Type B pancreatic cell (in vitro differentiated cells): Measurements from ENCODE around the gene NOC4L. TPM values are rescaled to one million over a fixed set of nuclear protein-coding genes. Genes with fewer than 3 reads are reported as not detected.
A peak's percentile ranks its signal among the peaks of the same experiment; 100 is the strongest.

Experiments used
- DNase-seq: peaks from one replicate; pipeline ENCODE4 v3.0.0; 2021; ENCODE audit warnings: mixed read lengths; ENCODE audit not compliant: unreplicated experiment; ENCODE audit errors: extremely low spot score
- H3K27ac Mint-ChIP-seq: 2 replicates; pipeline ENCODE4 v1.8.0; 2021; ENCODE audit warnings: mild to moderate bottlenecking, mixed read lengths
- H3K27me3 Mint-ChIP-seq: 2 replicates; pipeline ENCODE4 v1.8.0; 2021; ENCODE audit warnings: mixed read lengths
- H3K36me3 Mint-ChIP-seq: 2 replicates; pipeline ENCODE4 v1.8.0; 2021; ENCODE audit warnings: mixed read lengths
- H3K4me1 Mint-ChIP-seq: one replicate; pipeline ENCODE4 v1.8.0; 2021; ENCODE audit warnings: mixed read lengths; ENCODE audit not compliant: unreplicated experiment
- H3K4me3 Mint-ChIP-seq: 2 replicates; pipeline ENCODE4 v1.8.0; 2021; ENCODE audit warnings: mild to moderate bottlenecking, mixed read lengths
- H3K9me3 Mint-ChIP-seq: 2 replicates; pipeline ENCODE4 v1.8.0; 2021; ENCODE audit warnings: mixed read lengths
- CTCF ChIP-seq: fragments of 200-600 bp; sonication (generic); conservative IDR thresholded peaks from 2 replicates; pipeline ENCODE4 v1.5.0; 2021; ENCODE audit warnings: antibody characterized with exemption, mild to moderate bottlenecking
- total RNA-seq: library from RNA; stranded (reverse); gene quantifications from 2 replicates; pipeline ENCODE4 v1.2.1, GENCODE V29; 2021; ENCODE audit warnings: low replicate concordance

NOC4L gene
- total RNA-seq, 1 donor from 2014 or later, result 27.8 TPM

GRCh38 chr12:132161796-132162507 is 17.7 kb downstream of the NOC4L start:
- DNase-seq, result no peak
- Mint-ChIP-seq H3K27me3 (peaks cover 16% of the 10 kb centered on the region), H3K36me3 (no peaks in the 10 kb centered on the region), H3K9me3 (no peaks in the 10 kb centered on the region), H3K4me1 (no peaks in the 10 kb centered on the region), H3K27ac (no peak overlapping the region), H3K4me3 (no peak overlapping the region)
- no peak for TF ChIP-seq CTCF

- no peak overlapping the region for H3K27ac Mint-ChIP-seq
- no peaks in the 10 kb centered on the region for H3K36me3 Mint-ChIP-seq
- no peak for DNase-seq
- H3K4me3 Mint-ChIP-seq, result no peak overlapping the region
- H3K4me1 Mint-ChIP-seq, result no peaks in the 10 kb centered on the region
- no peak for TF ChIP-seq CTCF
- no peaks in the 10 kb centered on the region for H3K9me3 Mint-ChIP-seq
- peaks cover 16% of the 10 kb centered on the region for H3K27me3 Mint-ChIP-seq
Measured at GRCh38 chr12:132162508-132163031, 18.3 kb downstream of the NOC4L start.

- Mint-ChIP-seq H3K27ac (no peak overlapping the region), H3K36me3 (no peaks in the 10 kb centered on the region), H3K9me3 (no peaks in the 10 kb centered on the region), H3K4me1 (no peaks in the 10 kb centered on the region), H3K27me3 (peaks cover 16% of the 10 kb centered on the region), H3K4me3 (no peak overlapping the region)
- DNase-seq, result no peak
- no peak for TF ChIP-seq CTCF
Measured at GRCh38 chr12:132163041-132163910, 19.0 kb downstream of the NOC4L start.

- Mint-ChIP-seq H3K27ac (no peak overlapping the region), H3K4me3 (no peak overlapping the region), H3K9me3 (no peaks in the 10 kb centered on the region), H3K27me3 (peaks cover 16% of the 10 kb centered on the region), H3K36me3 (no peaks in the 10 kb centered on the region), H3K4me1 (no peaks in the 10 kb centered on the region)
- TF ChIP-seq CTCF, result peak; percentile 61
- DNase-seq, result no peak
Measured at GRCh38 chr12:132163911-132164288, 19.6 kb downstream of the NOC4L start.

DNA sequence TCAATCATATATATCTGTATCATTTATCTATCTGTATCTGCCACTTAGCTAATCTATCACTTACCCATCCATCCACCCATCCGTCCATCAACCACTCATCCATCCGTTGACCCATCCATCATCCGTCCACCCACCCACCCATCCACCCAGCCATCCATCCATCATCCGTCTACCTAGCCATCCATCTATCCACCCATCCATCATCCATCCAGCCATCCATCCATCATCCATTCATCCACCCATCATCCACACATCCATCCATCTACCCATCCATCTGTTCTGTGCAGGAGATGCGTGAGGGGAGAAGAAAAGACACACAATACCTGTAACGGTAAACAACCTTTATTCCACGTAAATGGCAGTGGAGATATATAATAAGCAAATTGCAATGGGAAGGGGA is 20.2 kb downstream of the NOC4L start:
- peaks cover 16% of the 10 kb centered on the region for H3K27me3 Mint-ChIP-seq
- no peak for DNase-seq
- H3K9me3 Mint-ChIP-seq, result no peaks in the 10 kb centered on the region
- H3K4me3 Mint-ChIP-seq, result no peak overlapping the region
- H3K4me1 Mint-ChIP-seq, result no peaks in the 10 kb centered on the region
- TF ChIP-seq CTCF, result no peak
- H3K27ac Mint-ChIP-seq, result no peak overlapping the region
- no peaks in the 10 kb centered on the region for H3K36me3 Mint-ChIP-seq
